Raji (cell line): ENCODE results near the gene HBZ.
"Not testable (repeated sequence)": the region's sequence is repeated elsewhere in the genome, so short reads cannot be mapped to it uniquely, and the experiment has no call there.

Source experiments
- POLR2A ChIP-seq: IDR thresholded peaks from 2 replicates; pipeline ENCODE4 v1.6.1; 2011; ENCODE audit warnings: low read depth, low read length, control low read depth; ENCODE audit not compliant: insufficient read depth

The HBZ gene

GRCh38 chr16:159136-159849 is 6.8 kb downstream of the HBZ start:
- TF ChIP-seq POLR2A = no peak

GRCh38 chr16:160691-161190 is 8.3 kb downstream of the HBZ start:
- no peak for TF ChIP-seq POLR2A

- TF ChIP-seq POLR2A = no peak
Observed at GRCh38 chr16:162271-162991, 10.0 kb downstream of the HBZ start.

GRCh38 chr16:164827-165538 is 12.5 kb downstream of the HBZ start:
- no peak for TF ChIP-seq POLR2A

GRCh38 chr16:165539-166374 is 13.3 kb downstream of the HBZ start, which contains the start of gene HBM:
TSS of gene HBM (plus strand) at chr16:165978. CDS start at chr16:165998, 20 bp downstream.
- no peak for TF ChIP-seq POLR2A

GRCh38 chr16:166375-167121 is 14.1 kb downstream of the HBZ start:
- TF ChIP-seq POLR2A = no peak

GRCh38 chr16:167122-167690 is 14.8 kb downstream of the HBZ start:
- TF ChIP-seq POLR2A = no peak

GRCh38 chr16:168424-168823 is 16.0 kb downstream of the HBZ start:
- TF ChIP-seq POLR2A = no peak

- TF ChIP-seq POLR2A = no peak
Observed at GRCh38 chr16:169014-169413, 16.6 kb downstream of the HBZ start.

GRCh38 chr16:170788-171187 is 18.3 kb downstream of the HBZ start:
- TF ChIP-seq POLR2A = no peak

GRCh38 chr16:172374-172941 is 20.0 kb downstream of the HBZ start, which contains the start of gene HBA2:
TSS of gene HBA2 (plus strand) at chr16:172876. CDS start at chr16:172913, 37 bp downstream.
- TF ChIP-seq POLR2A = not testable (repeated sequence)

GRCh38 chr16:175011-175949 is 22.8 kb downstream of the HBZ start:
- TF ChIP-seq POLR2A = no peak
